ENCODE results near the gene ALG2. TPM values are rescaled to one million over a fixed set of nuclear protein-coding genes. Genes with fewer than 3 reads are reported as not detected.

The ALG2 gene, protein sequence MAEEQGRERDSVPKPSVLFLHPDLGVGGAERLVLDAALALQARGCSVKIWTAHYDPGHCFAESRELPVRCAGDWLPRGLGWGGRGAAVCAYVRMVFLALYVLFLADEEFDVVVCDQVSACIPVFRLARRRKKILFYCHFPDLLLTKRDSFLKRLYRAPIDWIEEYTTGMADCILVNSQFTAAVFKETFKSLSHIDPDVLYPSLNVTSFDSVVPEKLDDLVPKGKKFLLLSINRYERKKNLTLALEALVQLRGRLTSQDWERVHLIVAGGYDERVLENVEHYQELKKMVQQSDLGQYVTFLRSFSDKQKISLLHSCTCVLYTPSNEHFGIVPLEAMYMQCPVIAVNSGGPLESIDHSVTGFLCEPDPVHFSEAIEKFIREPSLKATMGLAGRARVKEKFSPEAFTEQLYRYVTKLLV
- 12.2 TPM for total RNA-seq

GRCh38 chr9:99221621-99222415, at the start of gene ALG2, which contains the start of gene SEC61B:
ALG2 (minus strand) TSS chr9:99221942; CDS start chr9:99221894, 48 bp downstream.
SEC61B (plus strand) TSS chr9:99222282; CDS start chr9:99222364, 82 bp downstream.
- peak; percentile 96 for ATAC-seq

GRCh38 chr9:99270491-99270890, 48.7 kb upstream of the ALG2 start:
- ATAC-seq: no peak

DNA sequence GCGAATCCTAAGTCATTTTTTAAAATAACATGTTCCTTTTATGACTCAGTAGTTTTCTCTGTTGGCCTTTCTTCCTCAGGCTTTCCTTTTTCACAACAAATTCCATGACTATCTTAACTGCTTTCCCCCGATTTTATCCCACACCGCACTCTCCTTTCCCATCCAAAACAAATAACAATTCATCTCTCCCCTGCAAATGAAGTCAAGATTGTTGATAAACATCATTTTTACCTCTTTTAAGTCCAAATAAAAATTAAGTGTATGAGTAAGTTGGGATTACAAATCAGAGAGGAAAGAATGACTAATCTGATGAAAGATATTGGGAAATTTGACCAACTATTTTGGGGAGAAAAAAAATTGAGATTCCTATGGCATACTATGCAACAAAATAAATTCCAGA, 47.7 kb upstream of the ALG2 start:
- no peak for ATAC-seq

DNA sequence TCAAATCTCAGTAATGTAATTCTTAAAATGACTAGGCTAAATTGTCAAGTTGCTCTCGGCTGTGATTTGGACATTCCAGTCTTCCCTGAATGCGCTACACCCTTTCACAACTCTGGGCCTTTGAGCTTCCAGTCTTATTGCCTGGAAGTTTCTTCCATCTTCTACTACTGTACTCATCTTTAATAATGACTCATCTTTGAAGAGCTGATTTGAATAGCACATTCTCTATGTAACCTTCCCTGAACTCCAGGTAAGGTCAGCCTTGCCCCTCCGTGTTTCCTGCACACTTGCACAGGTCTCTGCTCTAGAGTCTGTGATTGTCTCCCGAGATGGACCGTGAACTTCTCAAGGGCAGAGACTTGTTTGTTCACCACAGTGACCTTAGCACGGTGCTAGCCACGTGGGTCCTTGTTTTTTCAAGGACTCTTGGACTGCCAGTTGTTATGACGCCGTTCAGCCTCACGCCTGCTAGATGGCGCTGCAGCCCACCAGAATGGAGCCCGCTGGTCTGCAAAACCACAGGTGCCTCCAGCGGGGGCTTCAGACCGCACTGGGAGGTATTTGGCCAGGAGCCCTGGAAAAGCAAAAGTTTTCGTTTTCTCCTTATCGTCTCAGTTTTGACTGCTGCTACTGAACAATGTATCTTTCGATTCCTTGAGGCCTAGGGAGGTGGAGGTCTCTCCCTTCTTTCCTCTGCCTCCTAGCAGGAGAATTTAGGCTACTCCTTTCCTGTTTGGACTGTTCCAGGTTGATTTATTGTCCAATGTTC, 44.7 kb upstream of the ALG2 start:
- peak; percentile 77 for ATAC-seq

DNA sequence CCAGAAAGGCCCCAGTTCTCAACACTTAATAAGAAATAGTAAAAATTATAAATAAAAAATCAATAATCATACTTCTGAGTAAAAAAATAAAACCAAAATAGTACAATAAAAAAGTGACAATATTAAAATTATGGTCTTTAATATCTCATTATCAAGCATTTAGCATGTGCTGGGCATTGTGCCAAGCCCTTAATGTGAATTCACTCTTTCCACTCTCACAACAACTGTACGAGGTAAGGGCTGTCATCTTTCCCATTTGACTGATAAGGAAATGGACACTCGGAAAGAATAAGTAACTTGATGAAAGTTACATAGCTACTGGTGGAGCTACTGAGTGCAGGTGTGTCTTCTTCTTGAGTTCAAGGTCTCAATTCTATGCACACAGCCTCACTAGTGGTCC, 43.9 kb upstream of the ALG2 start:
- ATAC-seq: no peak

- peak; percentile 39 for ATAC-seq
Measured at GRCh38 chr9:99264070-99264680, 42.4 kb upstream of the ALG2 start.

GRCh38 chr9:99262949-99263418, 41.2 kb upstream of the ALG2 start:
- ATAC-seq: no peak

DNA sequence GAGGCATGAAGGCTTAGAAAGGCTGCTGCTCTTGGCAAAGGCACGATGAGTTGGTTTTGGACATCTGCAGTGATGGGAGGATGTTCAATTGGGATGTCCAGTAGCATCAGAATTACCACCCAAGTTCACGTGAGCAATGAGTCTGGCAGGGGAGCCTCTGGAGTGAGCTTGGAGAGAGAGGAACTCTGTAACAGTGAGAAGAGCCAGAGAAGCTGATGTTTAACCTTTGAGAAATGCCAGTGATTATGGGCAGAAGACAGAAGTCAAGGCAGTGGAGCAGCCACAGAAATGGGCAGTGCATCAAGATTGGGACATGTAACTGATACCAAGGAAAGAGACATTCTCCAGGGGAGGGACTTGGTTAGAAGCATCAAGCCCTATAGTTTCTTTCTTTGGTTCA, 40.2 kb upstream of the ALG2 start:
- no peak for ATAC-seq

- ATAC-seq: peak; percentile 81
Measured at GRCh38 chr9:99259231-99259918, 37.6 kb upstream of the ALG2 start.

- no peak for ATAC-seq
Measured at GRCh38 chr9:99257723-99258389, 36.1 kb upstream of the ALG2 start.

- ATAC-seq: no peak
Measured at GRCh38 chr9:99255651-99256050, 33.9 kb upstream of the ALG2 start.

GRCh38 chr9:99253772-99254431, 32.2 kb upstream of the ALG2 start:
- ATAC-seq: peak; percentile 39

GRCh38 chr9:99253134-99253533, 31.4 kb upstream of the ALG2 start:
- ATAC-seq: no peak

DNA sequence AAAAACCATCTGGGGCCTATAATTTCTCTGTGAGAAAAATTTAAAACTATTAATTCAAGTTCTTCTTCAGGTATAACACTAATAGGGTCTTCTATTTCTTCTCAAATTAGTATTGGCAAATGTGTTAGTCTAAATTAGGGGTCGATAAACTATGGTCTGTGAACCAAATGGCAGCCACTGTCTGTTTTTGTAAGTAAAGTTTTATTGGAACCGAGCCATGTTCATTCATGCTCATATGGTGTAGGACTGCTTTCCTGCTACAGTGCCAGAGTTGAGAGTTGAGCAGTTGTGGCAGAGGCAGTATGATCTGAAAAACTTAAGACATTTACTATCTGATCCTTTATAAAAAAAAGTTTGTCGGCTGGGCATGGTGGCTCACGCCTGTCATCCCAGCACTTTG, 29.4 kb upstream of the ALG2 start:
- no peak for ATAC-seq

DNA sequence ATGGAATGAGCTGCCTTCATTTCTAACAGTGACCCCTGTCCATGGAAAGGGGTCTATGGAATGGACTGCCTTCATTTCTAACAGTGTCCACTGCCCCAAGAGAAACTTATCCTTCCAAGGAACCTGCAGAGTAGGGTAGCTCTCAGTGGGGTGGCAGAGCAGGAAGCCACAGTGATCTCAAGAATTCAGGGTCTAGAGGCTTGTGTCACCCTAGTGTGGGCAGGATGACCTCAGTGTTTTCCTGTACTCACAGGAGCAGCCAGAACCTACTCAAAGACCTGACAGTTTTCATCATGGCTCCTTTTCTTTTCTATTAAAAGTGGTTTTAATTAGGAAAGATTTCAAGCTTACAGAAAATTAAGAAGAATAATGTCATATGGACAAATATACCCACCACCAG, 27.9 kb upstream of the ALG2 start:
- ATAC-seq: no peak

DNA sequence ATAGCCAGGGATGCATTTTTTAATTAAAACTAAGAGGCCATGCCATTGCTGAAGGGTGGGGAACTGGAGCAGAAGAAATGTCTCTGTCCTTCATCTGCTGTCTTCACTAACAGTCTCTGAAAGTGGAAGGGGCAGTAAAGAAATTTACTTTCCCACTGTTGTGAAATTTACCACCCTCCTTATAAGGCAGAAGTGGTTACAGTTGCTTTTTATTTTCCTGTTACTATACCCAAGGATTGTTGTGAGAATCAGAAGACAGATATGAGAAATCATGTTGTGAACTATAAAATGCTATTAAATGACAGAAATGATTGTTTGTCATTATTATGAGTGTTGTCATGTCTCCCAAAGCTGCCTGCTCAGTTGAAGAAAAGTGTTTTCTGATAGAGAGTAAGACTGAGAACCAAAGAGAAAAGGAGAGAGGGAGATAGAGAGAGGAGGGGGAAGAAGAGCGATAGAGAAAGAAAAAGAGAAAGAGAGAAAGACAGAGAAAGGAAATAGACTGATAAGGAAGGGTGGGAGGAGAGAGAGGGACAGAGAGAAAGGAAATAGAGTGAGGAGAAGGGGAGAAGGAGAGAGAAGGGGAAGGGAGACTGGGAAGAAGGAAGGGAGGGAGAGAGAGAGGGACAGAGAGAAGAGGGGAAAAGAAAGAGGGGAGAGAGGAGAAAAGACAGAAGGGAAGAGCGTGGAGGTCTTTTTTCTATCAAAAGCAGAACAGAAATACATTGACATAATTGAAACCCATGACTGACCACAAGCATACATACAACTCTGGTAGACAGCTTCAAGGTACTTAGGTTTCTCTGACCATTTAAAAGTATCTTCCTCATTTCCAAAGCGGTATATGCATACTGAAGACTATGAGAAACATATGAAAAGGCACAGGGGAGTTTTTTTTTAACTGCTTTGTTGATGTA, 22.9 kb upstream of the ALG2 start:
- no peak for ATAC-seq

DNA sequence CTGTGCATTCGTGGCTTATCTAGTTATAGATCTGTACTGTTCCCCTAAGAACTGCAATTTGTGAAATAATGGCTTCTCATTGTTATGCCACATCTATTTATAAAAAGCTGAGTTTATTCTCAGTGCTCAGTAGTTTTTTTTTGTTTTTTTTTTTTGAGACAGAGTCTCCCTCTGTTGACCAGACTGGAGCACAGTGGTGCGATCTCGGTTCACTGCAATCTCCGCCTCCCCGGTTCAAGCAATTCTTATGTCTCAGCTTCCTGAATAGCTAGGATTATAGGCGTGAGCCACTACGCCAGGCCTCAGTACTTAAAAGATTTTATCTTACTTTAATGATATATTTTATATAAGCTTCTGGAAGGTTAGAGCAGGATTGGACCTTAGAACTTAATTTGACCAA, 19.4 kb upstream of the ALG2 start:
- ATAC-seq: no peak

GRCh38 chr9:99239341-99240060, 17.8 kb upstream of the ALG2 start:
- no peak for ATAC-seq

DNA sequence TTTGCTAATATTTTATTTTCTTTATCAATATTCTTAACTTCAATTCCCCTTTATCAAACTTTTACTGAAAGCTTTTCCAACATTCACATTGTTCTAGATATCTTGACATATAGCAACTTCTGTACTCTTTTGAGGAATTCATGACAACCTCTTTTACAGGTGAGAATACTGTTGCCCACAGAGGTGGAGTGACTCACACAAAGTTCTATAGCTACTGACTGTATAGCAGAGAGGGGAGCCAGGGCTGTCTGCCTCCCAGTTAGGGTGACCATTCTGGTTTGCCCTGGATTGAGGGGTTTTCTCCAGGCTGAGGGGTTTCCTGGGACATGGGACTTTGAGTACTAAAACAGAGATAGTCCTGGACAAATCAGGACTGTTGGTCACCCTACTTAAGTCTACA, 16.6 kb upstream of the ALG2 start:
- no peak for ATAC-seq
